Measurements from ENCODE around the gene GNPAT. TPM values are rescaled to one million over a fixed set of nuclear protein-coding genes. Genes with fewer than 3 reads are reported as not detected.

The GNPAT gene
- total and polyA plus RNA-seq, 2 of the 8 experiments (the other 6 are each of a cell fraction or from before 2014, with no cell fraction given), result 22.9 to 47.4 TPM

GRCh38 chr1:231220801-231221200, 20.2 kb upstream of the GNPAT start (continued):
- no peak for TF ChIP-seq PHF8 (conservative IDR thresholded peaks at IDR 0.05; ENCODE audit: low read depth, low read length)
